Measurements from ENCODE around the gene PTHLH. TPM values are rescaled to one million over a fixed set of nuclear protein-coding genes. Genes with fewer than 3 reads are reported as not detected.

The PTHLH gene
- total RNA-seq, 1 donor from 2014 or later, result 82.1 TPM

- peak; percentile 90 for DNase-seq (ENCODE audit: low read depth)
- Histone ChIP-seq H3K27me3 (ENCODE audit: control insufficient read depth, insufficient read depth, low read length) (no peaks in the 10 kb centered on the region), H3K36me3 (ENCODE audit: control insufficient read depth, insufficient read depth, low read length) (no peaks in the 10 kb centered on the region), H3K4me3 (ENCODE audit: low read depth, low read length) (no peak overlapping the region)
- FAIRE-seq, result no peak
- no peak for TF ChIP-seq CTCF (IDR thresholded peaks at IDR 0.05; ENCODE audit: insufficient read depth, low read length, severe bottlenecking)
Observed at GRCh38 chr12:27973487-27973890, 956 bp upstream of the PTHLH start.

- FAIRE-seq (no peak), DNase-seq (ENCODE audit: low read depth) (no peak)
- Histone ChIP-seq H3K36me3 (ENCODE audit: control insufficient read depth, insufficient read depth, low read length) (no peaks in the 10 kb centered on the region), H3K27me3 (ENCODE audit: control insufficient read depth, insufficient read depth, low read length) (no peaks in the 10 kb centered on the region), H3K4me3 (ENCODE audit: low read depth, low read length) (peak overlapping the region; percentile 73)
- TF ChIP-seq CTCF (IDR thresholded peaks at IDR 0.05; ENCODE audit: insufficient read depth, low read length, severe bottlenecking), result no peak
Observed at GRCh38 chr12:27971606-27972005, 927 bp downstream of the PTHLH start.

GRCh38 chr12:27971121-27971489 is 1.4 kb downstream of the PTHLH start:
- peak; percentile 58 for DNase-seq (ENCODE audit: low read depth)
- Histone ChIP-seq H3K27me3 (ENCODE audit: control insufficient read depth, insufficient read depth, low read length) (no peaks in the 10 kb centered on the region), H3K36me3 (ENCODE audit: control insufficient read depth, insufficient read depth, low read length) (no peaks in the 10 kb centered on the region), H3K4me3 (ENCODE audit: low read depth, low read length) (peak overlapping the region; percentile 73)
- no peak for TF ChIP-seq CTCF (IDR thresholded peaks at IDR 0.05; ENCODE audit: insufficient read depth, low read length, severe bottlenecking)
- FAIRE-seq, result no peak

- Histone ChIP-seq H3K36me3 (ENCODE audit: control insufficient read depth, insufficient read depth, low read length) (no peaks in the 10 kb centered on the region), H3K4me3 (ENCODE audit: low read depth, low read length) (peak overlapping the region; percentile 73), H3K27me3 (ENCODE audit: control insufficient read depth, insufficient read depth, low read length) (no peaks in the 10 kb centered on the region)
- no peak for TF ChIP-seq CTCF (IDR thresholded peaks at IDR 0.05; ENCODE audit: insufficient read depth, low read length, severe bottlenecking)
- FAIRE-seq (no peak), DNase-seq (ENCODE audit: low read depth) (no peak)
Observed at GRCh38 chr12:27970401-27971120, 2.0 kb downstream of the PTHLH start.

- peak; percentile 71 for DNase-seq (ENCODE audit: low read depth)
- no peak for FAIRE-seq
- TF ChIP-seq CTCF (IDR thresholded peaks at IDR 0.05; ENCODE audit: insufficient read depth, low read length, severe bottlenecking), result peak; percentile 62
Observed at GRCh38 chr12:27969624-27970400, 2.7 kb downstream of the PTHLH start.

More at GRCh38 chr12:27969624-27970400, 2.7 kb downstream of the PTHLH start:
- peak overlapping the region; percentile 73 for H3K4me3 ChIP-seq (ENCODE audit: low read depth, low read length)
- H3K27me3 ChIP-seq (ENCODE audit: control insufficient read depth, insufficient read depth, low read length), result no peaks in the 10 kb centered on the region
- H3K36me3 ChIP-seq (ENCODE audit: control insufficient read depth, insufficient read depth, low read length), result no peaks in the 10 kb centered on the region

Data from bronchial epithelial cell (primary cell).